T-helper 22 cell (primary cell): ENCODE results near the gene MMP14.
"Not testable (repeated sequence)": the region's sequence is repeated elsewhere in the genome, so short reads cannot be mapped to it uniquely, and the experiment has no call there.

ENCODE experiments used
- DNase-seq: peaks from one replicate; pipeline ENCODE4 v3.0.0-alpha.2; 2020; ENCODE audit warnings: low read depth

The MMP14 gene

GRCh38 chr14:22814941-22815713 lies 21.3 kb upstream of the MMP14 start, which contains the start of gene SLC7A7:
TSS of gene SLC7A7 (minus strand) at chr14:22815435. CDS start at chr14:22813398, 2,037 bp downstream.
- DNase-seq, result no peak

GRCh38 chr14:22819151-22819988 lies 17.0 kb upstream of the MMP14 start:
- DNase-seq, result no peak

GRCh38 chr14:22820731-22821130 lies 15.7 kb upstream of the MMP14 start:
- DNase-seq, result no peak

- DNase-seq, result no peak
Measured at GRCh38 chr14:22821193-22822015, 15.0 kb upstream of the MMP14 start.

GRCh38 chr14:22822016-22822570 lies 14.3 kb upstream of the MMP14 start:
- DNase-seq, result no peak

GRCh38 chr14:22822571-22823098 lies 13.8 kb upstream of the MMP14 start:
- DNase-seq, result peak; percentile 27

- no peak for DNase-seq
Measured at GRCh38 chr14:22824711-22825359, 11.6 kb upstream of the MMP14 start.

GRCh38 chr14:22829076-22829660 lies 7.2 kb upstream of the MMP14 start:
- DNase-seq, result not testable (repeated sequence)

GRCh38 chr14:22829661-22830442 lies 6.5 kb upstream of the MMP14 start, which contains the start of gene MRPL52:
TSS of gene MRPL52 (plus strand) at chr14:22829887. CDS start at chr14:22829913, 26 bp downstream.
- DNase-seq, result peak; percentile 81

GRCh38 chr14:22830443-22831010 lies 5.9 kb upstream of the MMP14 start:
- no peak for DNase-seq

GRCh38 chr14:22835505-22835904 lies 880 bp upstream of the MMP14 start:
- no peak for DNase-seq

- no peak for DNase-seq
Measured at GRCh38 chr14:22837114-22837749, 847 bp downstream of the MMP14 start.

- no peak for DNase-seq
Measured at GRCh38 chr14:22837750-22838538, 1.6 kb downstream of the MMP14 start.

- no peak for DNase-seq
Measured at GRCh38 chr14:22838631-22839041, 2.3 kb downstream of the MMP14 start.

GRCh38 chr14:22839159-22839779 lies 2.9 kb downstream of the MMP14 start:
- no peak for DNase-seq

- no peak for DNase-seq
Measured at GRCh38 chr14:22841311-22841710, 4.9 kb downstream of the MMP14 start.

GRCh38 chr14:22841769-22842168 lies 5.4 kb downstream of the MMP14 start:
- no peak for DNase-seq
